NCI-H748 treated with DMSO at 0.1 percent for 48 hours (cell line): ENCODE results near the gene C16orf96.

Experiments used
- DNase-seq: peaks from one replicate; lab custom pipeline; 2025; lab: John Stamatoyannopoulos, UW

The C16orf96 gene

DNA sequence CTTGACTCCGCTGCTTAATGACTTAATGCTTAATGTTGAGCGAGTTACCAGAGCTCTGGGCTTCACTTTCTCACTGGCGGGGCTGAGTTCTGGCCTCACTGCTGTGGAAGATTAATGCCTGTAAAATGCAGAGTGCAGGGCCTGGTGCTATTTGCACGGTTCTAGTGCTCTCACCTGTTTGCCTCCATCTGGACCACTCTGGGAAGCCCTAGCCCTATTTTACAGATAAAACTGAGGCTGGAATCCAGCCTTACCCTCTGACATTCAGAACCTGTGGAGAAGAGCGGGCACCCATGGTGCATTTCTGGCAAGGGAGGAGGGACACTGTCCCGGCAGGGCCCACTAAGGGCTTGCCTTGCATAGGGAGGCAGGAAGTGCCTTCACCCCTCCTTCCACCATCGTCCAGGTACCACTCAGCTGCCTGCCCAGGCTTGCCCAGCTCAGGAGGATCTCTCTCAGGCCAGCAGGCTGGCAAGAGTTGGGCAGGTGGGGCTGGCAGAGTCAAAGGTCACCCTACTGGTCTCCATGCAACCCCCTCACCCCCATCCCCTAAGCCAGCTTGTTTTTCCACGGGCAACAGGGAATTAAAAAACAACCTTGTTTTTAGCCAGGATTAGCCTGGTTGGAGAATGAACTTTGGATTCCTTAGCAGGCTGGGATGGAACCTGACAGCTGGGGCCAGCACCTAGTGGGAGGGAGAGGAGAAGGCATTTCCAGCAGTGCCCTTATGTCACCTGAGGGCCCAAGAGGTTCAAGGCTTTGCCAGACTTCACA lies 62.7 kb downstream of the C16orf96 start:
- no peak for DNase-seq

DNA sequence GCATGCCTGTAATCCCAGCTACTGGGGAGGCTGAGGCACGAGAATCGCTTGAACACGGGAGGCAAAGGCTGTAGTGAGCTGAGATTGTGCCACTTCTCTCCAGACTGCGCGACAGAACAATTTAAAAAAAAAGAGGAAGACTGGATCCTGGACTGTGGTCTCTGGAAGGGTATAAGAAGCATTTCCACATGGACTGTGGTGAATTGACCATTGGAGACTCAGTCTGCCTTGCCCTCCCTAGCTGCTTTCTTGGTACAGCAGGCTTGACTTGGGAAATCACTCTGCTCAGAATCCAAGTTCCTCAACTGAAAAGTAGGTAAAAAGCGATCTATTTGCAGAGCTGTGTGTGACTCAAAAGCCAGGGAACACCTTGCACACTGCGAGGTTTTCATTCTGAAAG lies 67.5 kb downstream of the C16orf96 start:
- DNase-seq = no peak

DNA sequence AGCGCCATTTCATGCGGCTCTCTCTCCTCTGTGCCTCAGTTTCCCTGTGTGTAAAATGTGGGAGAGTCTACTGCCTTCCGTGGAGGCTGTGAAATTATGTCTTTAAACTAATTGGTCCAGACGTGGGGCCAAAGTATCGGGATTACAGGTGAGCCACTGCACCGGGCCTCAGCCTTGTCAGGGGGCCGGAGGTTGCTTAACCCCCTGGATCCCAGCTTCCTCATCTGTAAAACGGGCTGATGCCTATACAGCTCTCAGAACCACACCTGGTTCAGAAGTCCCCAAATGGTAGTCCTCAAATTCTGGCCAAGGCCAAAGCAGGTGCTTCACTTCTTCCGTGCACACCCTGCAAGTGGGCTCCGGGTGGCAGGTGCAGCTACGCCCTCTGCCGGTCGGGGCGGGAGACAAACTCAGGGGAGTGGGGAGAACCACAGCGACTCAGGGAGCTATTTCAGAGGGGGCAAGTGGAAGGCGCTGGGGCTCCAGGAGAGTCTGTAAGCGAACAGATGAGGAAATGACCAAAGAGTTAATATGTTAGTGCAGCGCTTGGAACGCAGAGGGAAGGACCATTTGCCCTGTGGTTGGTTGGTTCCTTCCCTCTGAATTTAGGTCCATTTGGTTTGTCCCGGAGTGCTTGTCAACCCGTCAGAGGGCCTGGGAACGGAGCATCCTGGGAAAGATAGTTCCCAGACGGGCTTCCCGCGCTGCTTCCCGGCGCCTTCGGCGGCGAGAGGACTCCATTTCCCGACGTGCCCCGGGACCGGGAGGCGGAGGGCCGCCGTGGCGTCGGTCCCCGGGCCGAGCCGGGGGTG lies 68.1 kb downstream of the C16orf96 start, which contains the start of gene MGRN1:
TSS of gene MGRN1 (plus strand) at position 812 of the 812 bp plus-strand sequence. CDS start 135 bp downstream, outside the sequence.
- DNase-seq = peak; percentile 81

DNA sequence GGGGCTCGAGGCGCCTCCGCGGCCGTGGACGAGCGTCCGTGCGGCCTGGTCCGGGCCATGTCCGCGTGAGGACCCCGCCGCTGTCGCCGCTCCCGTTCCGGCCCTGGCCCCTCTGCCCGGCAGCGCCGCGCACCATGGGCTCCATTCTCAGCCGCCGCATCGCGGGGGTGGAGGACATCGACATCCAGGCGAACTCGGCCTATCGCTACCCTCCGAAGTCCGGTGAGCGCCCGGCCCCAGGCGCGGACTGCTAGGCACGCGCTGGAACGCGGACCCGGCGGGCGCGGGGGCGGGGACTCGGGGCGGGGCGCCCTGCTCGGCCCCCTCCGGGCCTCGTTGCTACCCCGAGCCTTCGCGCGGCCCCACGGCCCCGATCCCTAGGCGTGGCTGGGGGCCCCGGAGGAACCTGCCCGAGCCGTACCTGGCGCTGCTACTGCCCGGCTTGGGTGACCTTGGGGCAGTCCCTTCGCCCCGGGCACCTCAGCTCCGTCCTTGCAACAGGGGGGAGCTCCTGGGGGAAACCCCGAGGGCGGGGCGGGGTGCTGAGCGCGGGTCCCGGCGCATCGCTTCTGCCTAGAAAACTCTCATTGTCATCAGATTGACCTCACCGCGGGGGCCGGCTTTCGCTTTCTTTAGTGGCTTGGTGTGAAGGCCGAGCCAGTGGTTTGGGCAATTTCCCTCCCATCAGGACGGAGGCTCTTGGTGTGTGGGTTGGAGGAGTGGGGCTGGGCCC lies 68.9 kb downstream of the C16orf96 start:
- DNase-seq = no peak

DNA sequence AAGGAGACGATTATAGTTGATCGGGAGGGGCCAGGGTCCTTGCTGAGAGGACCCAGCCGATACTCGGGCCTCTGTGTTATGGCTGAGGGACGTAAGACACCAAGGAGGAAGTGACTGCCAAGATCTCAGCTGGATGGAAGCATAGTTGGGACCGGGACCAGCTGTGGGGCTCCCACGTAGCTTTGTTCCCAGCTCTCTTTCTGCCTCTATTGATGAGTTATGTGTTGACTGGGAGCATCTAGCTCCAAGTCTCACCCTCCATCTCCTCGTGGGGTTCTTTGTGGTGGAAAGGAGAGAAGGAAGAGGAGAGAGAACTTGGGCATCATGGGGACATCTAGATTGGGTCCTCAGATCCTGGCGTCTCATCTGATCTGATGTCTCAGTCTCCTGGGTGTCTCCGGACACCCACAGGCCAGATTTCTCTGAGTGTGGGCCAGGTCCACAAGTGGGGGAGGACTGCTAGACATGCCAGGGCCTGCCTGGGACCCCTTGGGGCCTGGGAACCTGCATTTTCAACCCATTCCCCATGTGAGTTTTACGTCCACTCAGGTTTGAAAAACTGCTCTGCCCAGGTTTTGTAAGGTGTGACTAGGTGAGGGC lies 69.5 kb downstream of the C16orf96 start:
- no peak for DNase-seq

DNA sequence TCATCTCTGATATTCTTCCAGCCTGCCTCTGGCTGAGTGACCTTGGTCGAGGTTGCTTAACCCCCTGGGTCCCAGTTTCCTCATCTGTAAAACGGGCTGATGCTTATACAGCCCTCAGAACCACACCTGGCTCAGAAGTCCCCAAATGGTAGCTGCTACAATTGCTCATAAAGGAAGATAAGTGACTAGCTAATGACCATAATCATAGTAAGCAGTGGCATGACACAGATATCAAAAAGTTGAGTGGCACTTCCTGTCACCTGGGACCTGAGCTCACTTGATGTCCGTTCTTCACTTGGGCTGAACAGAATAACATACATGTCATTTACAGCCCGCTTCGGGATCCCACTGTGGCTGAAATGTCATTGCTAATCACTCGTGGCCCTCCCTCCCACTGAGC lies 70.3 kb downstream of the C16orf96 start:
- no peak for DNase-seq

DNA sequence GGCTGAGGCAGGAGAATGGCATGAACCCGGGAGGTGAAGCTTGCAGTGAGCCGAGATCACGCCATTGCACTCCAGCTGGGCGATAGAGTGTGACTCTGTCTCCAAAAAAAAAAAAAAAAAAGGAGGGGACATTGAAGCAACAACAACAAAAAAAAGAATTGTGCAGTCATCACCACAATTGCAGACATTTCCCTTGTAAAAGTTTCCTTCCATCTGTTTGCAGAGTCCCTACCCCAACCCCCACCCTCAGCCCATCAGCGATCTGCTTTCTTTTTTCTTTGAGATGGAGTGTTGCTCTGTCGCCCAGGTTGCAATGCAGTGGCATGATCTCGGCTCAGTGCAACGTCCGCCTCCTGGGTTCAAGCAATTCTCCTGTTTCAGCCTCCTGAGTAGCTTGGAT lies 72.1 kb downstream of the C16orf96 start:
- no peak for DNase-seq

DNA sequence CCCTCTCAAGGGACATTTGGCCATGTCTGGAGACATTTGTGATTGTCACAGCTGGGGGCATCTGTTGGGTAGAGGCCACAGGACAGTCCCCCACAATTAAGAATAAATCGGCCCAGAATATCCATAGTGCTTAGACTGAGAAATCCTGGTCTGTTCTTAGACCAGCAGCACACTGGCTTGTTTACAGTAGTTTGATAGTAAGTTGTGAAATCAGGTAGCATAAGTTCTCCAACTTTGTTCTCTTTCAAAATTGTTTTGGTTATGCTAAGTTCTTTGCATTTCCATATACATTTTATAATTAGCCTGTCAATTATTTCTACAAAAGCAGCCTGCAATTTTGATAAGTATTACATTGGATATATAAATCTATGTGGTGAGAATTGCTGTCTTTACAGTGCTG lies 75.3 kb downstream of the C16orf96 start:
- no peak for DNase-seq

DNA sequence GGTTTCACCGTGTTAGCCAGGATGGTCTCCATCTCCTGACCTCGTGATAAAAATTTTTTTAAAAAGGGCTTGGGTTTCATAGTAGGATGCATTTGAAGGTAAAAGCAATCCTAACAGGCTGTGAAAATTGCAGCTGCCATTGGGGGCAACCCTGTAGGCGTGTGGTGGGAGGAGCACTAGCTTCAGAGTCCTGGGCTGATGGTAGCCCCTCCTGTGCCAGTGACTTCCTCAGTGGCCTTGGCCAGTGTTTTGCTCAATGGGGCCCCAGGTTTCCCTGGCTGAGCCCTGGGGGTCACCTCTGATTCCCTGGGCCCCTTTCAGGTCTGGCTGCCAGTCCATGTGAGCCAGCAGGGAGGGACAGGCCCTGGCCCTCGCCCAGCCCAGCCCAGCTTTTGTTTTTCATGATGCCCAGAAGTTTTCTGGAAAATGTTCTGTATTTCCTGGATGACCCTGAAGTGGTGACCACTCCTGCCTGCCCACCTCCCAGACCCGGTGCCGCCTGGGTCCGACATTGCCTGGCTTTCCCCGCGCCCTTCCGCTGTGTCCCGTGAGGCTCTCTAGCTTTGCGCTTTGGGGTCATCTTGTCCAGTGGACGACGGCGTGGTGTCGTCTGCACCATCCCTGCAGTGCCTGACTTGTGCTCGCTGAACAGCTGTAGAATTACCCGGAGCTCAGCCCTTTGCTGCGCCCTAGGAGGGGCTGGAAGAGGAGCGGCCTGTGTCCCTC lies 77.9 kb downstream of the C16orf96 start:
- no peak for DNase-seq

DNA sequence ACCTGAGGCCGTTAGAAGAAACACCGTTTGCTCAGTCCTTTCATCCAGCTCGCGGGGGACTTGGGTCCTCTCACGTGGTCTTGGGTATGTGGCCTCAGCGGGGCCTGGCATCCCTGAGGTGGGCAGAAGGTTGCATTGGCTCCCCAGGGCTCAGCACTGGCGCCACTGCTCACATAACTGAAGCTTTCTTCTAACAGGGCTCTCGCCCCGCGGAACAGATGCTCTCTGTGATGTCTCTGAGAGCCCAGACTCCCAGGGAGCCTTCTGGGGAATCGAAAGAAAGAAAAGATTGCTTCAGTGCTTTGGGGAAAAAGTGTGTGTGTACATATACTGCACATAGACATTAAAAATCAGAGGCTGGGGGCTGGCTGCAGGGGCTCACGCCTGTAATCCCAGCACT lies 78.6 kb downstream of the C16orf96 start:
- DNase-seq = no peak

DNA sequence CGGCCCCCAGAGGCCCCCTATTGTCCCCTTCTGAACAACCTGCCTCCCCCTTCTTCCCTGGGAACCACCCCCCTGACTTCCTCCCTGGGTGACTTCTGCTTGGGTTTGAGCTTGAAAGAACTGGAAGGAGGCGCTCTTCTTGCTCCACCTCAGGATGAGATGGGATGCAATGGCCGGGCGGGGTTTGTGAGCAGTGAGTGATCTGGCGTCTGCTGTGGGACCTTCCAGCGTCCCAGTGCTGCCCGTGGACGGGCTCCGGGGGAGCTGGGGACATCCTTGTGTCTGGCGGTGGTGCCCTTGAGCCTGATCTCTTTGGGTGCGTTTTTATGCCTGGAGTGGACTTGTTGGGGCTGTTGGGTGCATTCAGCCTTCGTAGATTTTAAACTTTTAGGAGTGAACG lies 80.1 kb downstream of the C16orf96 start:
- DNase-seq = no peak

DNA sequence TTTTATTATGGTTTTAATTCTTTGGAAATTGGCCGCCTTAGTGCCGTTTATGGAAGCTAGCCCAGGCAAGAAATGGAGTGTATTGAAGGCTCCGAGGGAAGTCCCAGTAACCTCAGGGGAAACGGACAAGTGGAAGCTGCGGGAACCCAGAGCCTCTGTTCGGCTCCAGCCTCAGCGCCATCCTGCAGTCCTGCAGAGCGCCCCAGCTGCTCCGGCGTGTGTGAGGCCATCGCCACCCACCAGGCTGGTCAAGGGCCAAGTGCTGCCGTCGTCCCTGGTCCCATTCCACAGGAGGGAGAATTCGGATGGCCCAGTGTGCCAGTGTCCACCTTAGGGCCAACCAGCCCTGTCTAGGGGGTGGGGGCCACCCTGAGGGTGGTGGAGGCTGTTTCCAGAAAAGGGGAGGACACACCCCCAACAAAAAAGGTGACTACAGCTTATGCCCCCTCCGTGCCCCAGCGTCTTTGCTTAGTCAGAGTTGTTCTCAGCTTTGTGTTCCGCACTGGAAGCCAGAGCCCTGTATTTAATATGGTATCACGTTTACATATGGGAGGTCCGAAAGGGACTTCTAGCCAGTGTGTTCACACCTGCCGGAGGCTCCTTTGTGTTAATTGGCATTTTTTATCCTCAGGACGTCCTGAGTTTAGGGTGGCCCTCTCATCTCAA lies 81.5 kb downstream of the C16orf96 start:
- no peak for DNase-seq

DNA sequence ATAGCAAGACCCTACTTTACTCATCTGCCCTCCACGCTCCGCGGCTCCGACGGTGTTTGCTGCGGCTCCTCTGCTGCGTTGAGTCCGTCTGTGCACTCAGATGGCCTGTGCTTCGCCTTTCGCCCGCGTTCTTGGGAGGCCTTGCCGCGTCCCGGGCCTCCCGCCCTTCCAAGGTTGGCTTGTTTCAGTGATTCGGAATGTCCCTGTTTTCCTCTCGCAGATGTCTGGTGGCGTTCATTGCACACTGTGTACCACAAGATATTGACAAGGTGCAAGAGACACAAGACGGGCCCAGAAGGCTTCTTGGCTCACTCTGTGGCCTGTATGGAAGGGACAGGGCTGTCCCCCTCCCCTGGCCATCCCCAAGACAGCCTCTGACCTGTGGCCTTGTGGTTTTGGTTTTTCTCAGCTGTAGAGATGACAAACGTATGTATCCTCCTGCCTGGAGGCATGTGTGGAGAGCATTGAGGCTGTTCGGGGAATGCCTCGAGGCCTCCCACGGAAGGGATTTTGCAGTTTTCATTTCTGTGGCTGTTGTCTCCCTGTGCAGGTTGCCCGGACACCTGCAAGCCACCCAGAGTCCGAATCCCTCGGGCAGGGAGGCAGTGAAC lies 83.9 kb downstream of the C16orf96 start:
- DNase-seq = no peak

DNA sequence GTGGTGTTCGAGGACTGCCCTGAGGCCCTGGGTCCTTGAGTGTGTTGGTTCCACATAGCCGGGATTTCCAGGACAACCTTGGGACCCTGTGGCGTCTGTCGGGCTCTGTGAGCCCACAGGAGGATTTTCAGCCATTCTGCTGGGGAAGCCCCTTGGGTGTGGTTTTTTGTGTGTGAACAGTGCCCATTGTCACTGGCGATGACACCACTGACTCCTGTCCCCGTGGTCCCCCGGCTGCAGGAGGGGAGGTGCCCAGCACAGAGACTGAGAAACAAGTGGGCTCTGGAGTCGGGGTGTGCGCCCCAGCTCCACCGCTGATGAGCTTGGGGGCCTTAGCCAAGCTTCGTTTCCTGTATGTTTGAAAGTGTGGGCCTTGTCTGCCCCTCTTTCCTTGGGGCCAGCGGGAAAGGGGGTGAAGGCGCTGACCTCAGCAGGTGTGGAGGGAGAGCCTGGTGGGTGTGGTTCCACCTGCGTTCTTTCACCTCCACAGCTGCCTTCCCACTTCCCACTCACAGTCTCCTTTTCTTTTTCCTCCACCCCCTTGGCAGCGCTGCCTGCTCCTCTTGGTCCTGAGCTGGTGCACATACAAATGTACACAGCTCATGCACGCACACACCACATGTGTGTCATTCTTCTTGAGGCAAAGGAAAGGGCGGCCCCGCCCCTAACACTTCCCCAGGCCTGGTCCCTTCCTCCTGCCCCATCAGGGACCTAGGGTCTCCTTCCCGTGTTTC lies 84.6 kb downstream of the C16orf96 start:
- no peak for DNase-seq

DNA sequence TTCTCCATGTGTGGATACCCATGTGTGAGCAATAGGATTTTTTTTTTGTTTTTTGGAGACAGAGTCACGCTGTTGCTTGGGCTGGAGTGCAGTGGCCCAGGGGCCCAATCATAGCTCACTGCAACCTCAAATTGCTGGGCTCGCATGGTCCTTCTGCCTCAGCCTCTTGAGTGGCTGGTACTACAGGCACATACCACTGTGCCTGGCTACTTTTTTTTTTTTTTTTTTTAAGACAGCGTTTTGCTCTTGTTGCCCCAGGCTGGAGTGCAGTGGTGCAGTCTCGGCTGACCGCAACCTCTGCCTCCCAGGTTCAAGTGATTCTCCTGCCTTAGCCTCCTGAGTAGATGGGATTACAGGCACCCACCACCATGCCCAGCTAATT lies 85.2 kb downstream of the C16orf96 start:
- no peak for DNase-seq

DNA sequence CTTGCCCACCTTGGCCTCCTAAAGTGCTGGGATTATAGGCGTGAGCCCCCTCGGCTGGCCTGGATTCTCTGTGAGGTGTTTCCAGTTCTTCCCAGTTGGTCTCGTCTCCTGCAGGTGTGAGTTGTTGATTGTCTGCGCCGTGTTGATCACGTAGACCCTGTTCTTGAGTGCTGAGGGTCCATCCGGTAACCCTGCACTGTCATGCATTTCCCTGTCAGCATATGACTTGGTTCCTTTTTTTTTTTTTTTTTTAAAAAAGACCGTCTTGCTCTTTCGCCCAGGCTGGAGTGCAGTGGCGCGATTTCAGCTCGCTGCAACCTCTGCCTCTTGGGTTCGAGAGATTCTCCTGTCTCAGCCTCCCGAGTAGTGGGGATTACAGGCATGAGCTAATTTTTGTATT lies 85.8 kb downstream of the C16orf96 start:
- DNase-seq = no peak

DNA sequence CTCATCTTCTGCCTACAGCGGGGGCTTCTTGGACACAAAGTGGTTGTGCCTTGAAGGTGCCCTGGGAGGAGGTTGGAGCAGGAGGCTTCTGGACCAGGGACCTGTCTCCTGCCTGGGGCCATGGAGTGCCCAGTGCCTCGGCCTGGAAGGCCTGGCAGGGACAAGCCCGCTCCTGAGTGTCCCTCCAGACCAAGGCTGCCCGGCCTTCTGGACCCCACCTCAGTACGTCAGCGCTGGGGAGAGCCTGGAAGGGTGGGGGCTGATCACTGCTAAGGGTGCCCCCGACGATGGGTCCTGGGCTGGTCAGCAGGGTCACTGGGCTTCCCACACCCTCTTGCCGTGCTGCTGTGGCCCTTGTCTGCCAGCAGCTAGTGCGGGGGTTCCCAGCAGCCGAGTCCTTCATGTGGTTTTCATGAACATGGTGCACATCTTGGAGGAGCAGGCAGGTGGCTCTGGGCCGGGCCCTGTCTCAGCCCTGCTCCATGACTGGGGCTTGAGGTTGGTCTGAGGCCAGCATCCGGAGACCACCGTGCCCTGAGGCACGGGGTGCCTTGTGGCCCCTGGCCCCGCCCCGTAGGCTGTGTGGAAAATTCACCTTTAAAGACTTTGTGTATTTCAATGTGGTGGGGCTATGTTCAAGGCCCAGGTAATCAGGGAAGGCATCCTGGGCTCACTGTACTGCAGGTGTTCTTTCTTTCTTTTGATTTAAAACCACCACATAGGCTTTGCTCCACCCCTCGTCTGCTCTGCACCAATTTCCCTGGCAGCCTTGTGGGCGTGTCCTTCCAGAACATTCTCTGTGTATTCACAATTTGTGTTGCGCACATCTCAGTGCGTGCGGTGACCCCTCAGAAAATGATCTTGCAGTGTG lies 90.9 kb downstream of the C16orf96 start:
- DNase-seq = no peak

DNA sequence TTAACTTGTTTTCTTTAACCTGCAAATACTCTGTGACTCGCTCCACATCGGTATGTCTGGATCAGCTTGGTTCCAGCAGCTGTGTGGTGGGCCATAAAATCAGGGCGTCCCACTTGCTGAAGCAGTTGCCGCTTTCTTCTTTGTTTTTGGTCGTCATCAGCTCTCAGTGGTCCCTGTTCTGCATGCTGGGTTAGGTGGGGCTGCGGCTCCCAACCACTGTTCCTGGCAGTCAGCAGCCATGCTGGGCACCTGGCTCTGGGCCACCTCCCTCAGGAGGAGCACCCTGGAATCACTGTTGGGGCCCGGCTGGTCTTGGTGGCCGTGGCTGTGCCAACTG lies 91.5 kb downstream of the C16orf96 start:
- no peak for DNase-seq

DNA sequence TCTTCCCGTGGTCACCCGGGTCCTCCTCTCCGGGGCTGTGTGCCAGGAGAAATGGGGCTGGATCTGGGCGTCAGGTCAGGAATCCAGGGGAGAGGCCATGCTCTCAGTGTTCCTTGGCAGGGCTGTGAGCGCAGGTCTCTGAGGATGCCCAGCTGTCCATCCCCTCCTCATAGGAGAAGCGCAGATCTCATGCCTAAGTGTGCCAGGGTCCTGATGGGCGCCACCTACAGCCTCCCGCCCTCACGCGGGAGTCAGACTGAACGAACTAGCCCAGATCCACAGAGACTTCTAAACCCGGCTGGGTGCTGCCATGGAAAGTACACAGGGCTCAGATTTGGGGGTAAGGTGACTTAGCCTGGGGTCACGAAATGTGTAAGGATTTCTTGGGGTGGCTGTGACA lies 92.8 kb downstream of the C16orf96 start:
- no peak for DNase-seq
